Subcutaneous adipose tissue (tissue), 4 donors: ENCODE measurements around the gene MAP3K5. TPM values are rescaled to one million over a fixed set of nuclear protein-coding genes. Genes with fewer than 3 reads are reported as not detected.

ENCODE experiments used
- CTCF ChIP-seq: fragments of 450-650 bp; IDR thresholded peaks from one replicate; pipeline ENCODE4 v1.5.1; 2016; ENCODE audit warnings: low read depth, mild to moderate bottlenecking, control low read depth, antibody characterized with exemption, moderate library complexity
- total RNA-seq, 4 donors: library from RNA; depleted of rRNA; stranded (reverse); fragments of >200 nt; gene quantifications; one replicate each; pipeline ENCODE4 v1.1.0, GENCODE V29; 2016

MAP3K5 gene
- total RNA-seq, 4 donors from 2014 or later = 20.9 to 44.0 (median 37.1) TPM

GRCh38 chr6:136740050-136740974, 52.0 kb downstream of the MAP3K5 start:
- no peak for TF ChIP-seq CTCF

- TF ChIP-seq CTCF = no peak
These were observed 52.8 kb downstream of the MAP3K5 start for GRCh38 chr6:136739501-136739900.

DNA sequence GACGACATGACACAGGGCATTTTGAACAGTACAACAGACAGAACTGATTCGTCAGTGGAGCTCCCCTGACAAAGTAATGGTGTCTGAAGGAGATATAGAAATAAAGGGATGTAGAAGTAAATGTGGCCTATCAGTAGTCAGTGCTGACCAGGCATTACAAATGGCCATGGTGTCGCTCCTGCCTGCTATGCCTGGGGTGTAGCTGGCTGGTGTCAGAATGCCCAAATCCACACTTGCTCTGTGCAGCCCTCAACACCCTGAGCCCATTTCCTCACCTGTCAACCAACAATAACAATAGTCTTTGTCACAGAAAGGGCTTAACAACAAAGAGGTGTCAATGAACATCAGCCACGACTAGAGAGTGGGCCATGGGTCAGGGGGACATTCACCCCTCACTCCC, 53.2 kb downstream of the MAP3K5 start:
- no peak for TF ChIP-seq CTCF

GRCh38 chr6:136738692-136739057, 53.6 kb downstream of the MAP3K5 start:
- no peak for TF ChIP-seq CTCF

DNA sequence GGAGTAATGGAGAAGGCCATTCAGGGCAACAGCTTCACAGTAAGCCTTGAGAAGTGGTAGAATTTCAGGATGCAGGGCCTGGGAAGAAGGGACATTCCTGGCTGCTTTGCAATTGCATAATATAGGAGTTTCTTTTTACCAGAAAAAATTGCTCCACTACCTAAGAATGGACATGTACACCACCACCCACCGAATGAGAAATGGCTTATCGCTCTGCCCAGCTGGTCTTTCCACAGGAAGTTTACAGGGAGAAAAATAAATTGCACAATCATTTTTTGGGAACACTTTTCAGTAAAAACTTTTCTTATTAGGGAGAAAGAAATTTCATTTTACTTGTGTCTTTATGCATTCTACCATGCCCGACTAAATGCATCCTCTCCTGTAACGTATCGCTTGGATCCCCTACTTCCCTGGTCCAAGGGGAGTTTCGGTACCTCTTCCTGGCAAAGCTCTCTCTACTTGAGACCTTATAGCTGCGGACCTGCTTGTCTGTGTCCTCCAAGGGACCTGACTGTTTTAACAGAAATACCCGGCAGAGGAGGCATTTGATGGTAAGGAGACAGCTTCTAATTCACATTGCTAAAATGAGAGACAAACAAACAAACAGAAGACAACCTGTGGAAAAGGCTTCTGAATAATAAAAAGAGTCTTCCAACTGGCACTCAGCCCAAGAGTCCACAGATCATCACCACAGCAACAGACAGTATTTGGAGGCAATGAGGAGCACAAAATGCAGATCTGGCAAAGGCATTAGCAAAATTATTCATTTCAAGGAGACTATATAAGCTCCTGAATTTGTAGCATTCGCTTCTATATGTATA, 54.2 kb downstream of the MAP3K5 start:
- no peak for TF ChIP-seq CTCF

DNA sequence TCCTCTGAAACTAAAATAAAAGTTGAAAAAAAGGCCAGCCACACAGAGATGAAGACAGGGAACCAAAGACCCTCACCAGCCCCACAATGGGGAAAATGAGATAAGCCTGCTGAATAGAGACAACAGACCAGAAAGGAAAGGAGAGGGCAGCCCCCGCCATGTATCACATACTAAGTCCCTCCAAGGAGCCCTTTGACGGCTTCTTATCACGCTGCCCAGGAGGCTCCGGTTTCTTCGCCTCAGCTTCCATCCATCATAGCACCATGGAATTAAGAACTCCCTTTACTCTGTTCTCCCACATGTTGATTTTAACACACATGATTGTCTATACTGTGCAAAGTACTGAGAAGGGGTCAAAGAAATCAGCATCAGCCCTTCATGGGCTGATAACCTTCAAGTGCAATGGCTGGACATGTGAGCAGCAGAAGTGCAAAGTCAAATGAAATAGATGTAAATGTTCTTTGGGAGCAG, 54.9 kb downstream of the MAP3K5 start:
- no peak for TF ChIP-seq CTCF
